C4-2B (cell line): ENCODE results near the gene SIAH1.

Source experiments
- ZFX ChIP-seq: fragments of 450-650 bp; IDR thresholded peaks from 2 replicates; pipeline ENCODE4 v1.6.1; 2017
- TF ChIP-seq, protein P1 (sequence below): fragments of 450-650 bp; conservative IDR thresholded peaks from 2 replicates; pipeline ENCODE4 v1.5.1; 2017; ENCODE audit warnings: mild to moderate bottlenecking

DNA sequence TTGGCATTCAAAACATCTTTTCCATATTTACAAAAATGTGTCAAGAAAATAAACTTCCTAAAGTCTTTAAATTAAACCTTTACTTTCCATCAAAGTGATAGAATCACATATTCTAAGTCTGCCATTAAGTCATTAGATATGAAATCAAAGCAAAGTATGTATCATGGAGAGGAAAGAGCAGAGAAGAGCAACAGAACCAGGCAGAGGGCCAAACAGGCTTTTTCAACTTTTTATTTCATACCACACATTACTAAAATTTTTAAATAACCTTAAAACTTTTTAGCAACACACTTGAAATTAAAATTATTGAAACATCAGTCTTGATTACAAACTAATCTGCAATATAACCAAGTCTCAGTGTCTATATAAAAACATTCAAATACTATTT lies 13.8 kb downstream of the SIAH1 start:
- TF ChIP-seq, protein P1, sequence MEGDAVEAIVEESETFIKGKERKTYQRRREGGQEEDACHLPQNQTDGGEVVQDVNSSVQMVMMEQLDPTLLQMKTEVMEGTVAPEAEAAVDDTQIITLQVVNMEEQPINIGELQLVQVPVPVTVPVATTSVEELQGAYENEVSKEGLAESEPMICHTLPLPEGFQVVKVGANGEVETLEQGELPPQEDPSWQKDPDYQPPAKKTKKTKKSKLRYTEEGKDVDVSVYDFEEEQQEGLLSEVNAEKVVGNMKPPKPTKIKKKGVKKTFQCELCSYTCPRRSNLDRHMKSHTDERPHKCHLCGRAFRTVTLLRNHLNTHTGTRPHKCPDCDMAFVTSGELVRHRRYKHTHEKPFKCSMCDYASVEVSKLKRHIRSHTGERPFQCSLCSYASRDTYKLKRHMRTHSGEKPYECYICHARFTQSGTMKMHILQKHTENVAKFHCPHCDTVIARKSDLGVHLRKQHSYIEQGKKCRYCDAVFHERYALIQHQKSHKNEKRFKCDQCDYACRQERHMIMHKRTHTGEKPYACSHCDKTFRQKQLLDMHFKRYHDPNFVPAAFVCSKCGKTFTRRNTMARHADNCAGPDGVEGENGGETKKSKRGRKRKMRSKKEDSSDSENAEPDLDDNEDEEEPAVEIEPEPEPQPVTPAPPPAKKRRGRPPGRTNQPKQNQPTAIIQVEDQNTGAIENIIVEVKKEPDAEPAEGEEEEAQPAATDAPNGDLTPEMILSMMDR: no peak
- no peak for TF ChIP-seq ZFX
